ENCODE results near the gene RABEPK.

- TF ChIP-seq EZH2 (IDR thresholded peaks at IDR 0.05; ENCODE audit: insufficient read depth, poor library complexity, severe bottlenecking) (no peak), EZH2phosphoT487 (IDR thresholded peaks at IDR 0.05; ENCODE audit: insufficient read depth, low read depth) (no peak)
Measured at GRCh38 chr9:125183054-125183453, 17.3 kb upstream of the RABEPK start.
